BJ (cell line): Measurements from ENCODE around the gene ACOX3. TPM values are rescaled to one million over a fixed set of nuclear protein-coding genes. Genes with fewer than 3 reads are reported as not detected.

ENCODE experiments used
- CTCF ChIA-PET: fragments of 350-600 bp; formaldehyde crosslinking; extraction: SDS; loops from one replicate; lab custom pipeline; 2021; ENCODE audit warnings: antibody characterized with exemption, inconsistent platforms; lab: Yijun Ruan, JAX
- POLR2A ChIA-PET: fragments of 300-600 bp; sonication (Branson Sonifier 250); formaldehyde crosslinking; extraction: SDS; loops from one replicate; lab custom pipeline; 2021; ENCODE audit warnings: antibody characterized with exemption; lab: Charles Lee
- DNase-seq: peaks from one replicate; pipeline ENCODE4 v3.0.0-alpha.2; 2011; ENCODE audit warnings: low read depth
- H3K27me3 ChIP-seq: 2 replicates; pipeline ENCODE4 v1.6.0; 2011; ENCODE audit warnings: low read length; ENCODE audit not compliant: control insufficient read depth, insufficient read depth
- H3K36me3 ChIP-seq: 2 replicates; pipeline ENCODE4 v1.5.1; 2011; ENCODE audit warnings: low read length; ENCODE audit not compliant: control insufficient read depth, insufficient read depth
- H3K4me3 ChIP-seq: 2 replicates; pipeline ENCODE4 v1.5.1; 2011; ENCODE audit warnings: low read depth, mild to moderate bottlenecking, control low read depth, low read length
- polyA plus RNA-seq: library from polyadenylated mRNA; depleted of rRNA; stranded (reverse); fragments of >200 nt; gene quantifications from 2 replicates; pipeline ENCODE4 v1.2.3, GENCODE V29; 2011
- TF ChIP-seq, protein P1 (sequence below): IDR thresholded peaks from 2 replicates; pipeline ENCODE4 v1.5.1; 2011; ENCODE audit warnings: low read depth, mild to moderate bottlenecking, control low read depth, inconsistent platforms, low read length, moderate library complexity; ENCODE audit not compliant: insufficient read depth

Gene ACOX3
- polyA plus RNA-seq, 1 experiment, result 10.2 TPM

DNA sequence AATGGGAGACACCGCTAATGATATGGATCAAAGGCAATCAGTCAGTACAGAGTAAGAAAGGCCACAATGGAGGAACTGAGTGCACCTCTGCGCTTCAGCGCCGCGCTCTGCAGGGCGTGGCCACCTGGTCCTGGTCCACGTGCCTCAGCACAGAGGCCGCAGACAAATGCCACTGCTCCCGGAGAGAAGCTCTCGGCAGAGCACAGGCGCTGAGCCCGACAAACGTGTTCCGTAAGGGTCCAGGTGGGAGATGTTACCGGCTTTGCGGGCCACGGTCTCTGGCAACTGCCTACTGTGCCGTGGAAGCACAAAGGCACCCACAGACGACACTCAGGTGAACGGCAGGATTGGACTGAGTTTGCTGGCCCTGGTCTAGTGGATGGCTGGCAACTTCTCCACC is 68.9 kb downstream of the ACOX3 start:
- Histone ChIP-seq H3K36me3 (no peaks in the 10 kb centered on the region), H3K27me3 (no peaks in the 10 kb centered on the region), H3K4me3 (no peak overlapping the region)
- TF ChIP-seq, protein P1, sequence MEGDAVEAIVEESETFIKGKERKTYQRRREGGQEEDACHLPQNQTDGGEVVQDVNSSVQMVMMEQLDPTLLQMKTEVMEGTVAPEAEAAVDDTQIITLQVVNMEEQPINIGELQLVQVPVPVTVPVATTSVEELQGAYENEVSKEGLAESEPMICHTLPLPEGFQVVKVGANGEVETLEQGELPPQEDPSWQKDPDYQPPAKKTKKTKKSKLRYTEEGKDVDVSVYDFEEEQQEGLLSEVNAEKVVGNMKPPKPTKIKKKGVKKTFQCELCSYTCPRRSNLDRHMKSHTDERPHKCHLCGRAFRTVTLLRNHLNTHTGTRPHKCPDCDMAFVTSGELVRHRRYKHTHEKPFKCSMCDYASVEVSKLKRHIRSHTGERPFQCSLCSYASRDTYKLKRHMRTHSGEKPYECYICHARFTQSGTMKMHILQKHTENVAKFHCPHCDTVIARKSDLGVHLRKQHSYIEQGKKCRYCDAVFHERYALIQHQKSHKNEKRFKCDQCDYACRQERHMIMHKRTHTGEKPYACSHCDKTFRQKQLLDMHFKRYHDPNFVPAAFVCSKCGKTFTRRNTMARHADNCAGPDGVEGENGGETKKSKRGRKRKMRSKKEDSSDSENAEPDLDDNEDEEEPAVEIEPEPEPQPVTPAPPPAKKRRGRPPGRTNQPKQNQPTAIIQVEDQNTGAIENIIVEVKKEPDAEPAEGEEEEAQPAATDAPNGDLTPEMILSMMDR, result no peak
- ChIA-PET CTCF (no interaction called here), POLR2A (no interaction called here)
- DNase-seq, result no peak

DNA sequence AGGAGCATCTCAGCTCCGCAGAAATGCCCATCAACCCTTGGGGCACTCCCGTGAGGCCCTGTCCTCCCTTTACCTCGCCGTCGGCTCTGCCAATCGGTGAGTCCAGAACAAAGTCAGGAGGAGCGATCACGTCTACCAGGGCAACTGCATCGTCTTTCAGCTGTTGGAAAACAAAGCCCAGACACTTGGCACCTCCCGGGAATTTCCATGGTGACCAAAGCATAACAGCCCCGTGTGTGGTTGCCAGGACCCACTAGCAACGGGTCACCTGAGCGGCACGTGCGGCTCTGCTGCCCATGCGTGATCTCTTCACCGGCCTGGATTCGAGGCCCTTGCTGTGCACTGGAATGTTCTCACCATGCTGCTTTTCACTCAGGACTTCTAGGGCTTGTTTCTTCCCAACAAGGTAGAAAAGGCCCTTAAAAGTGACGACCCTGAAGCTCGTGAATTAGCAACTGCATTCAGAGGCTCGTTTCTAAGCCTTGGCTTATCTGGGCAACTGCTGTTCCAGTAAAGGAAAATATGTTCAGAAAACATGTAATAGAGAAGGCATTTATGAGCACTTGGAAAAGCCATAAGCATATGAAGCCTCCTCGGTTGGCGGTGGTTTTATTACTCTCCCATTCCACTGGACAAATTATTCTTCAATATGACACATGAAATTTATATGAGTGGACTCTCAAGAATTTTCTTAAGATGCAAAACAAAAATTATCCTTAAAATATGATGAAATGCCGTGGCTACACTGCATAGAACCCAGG is 69.5 kb downstream of the ACOX3 start:
- TF ChIP-seq, protein P1, result no peak
- H3K27me3 ChIP-seq, result no peaks in the 10 kb centered on the region
- ChIA-PET POLR2A (no interaction called here), CTCF (no interaction called here)
- no peak overlapping the region for H3K4me3 ChIP-seq
- H3K36me3 ChIP-seq, result no peaks in the 10 kb centered on the region
- peak; percentile 41 for DNase-seq

DNA sequence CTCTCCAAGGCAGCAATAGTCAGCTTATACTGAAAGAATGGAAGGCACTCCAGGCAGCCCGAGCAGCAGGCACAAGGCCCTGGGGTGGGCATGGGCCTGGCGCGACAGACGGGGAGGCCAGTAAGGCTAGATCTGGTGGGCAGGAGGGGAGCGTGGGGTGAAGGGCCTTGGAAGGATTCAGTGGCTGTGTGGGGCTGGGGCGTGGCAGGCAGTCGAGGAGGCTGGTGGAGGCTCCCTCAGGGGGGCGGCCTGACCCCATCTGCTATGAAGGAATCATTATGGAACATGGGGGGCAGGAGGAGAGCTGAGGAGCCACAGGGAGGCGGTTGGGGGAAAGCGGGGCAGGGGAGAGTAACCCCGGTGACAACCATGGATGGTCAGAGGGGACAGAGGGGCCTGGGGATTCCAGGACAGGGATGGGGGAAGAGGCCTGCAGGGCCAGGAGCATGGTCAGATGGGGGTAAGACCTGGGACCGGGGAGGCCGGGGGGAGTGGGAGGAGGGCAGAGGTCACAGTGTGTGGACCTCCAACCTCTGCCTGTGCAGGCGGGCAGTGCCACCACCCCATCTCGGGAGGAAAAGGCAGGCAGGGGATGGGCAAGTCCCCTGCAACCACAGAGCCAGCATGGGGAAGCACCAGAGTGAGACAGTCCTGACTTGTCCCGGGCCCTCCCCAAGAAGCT is 70.3 kb downstream of the ACOX3 start:
- CTCF ChIA-PET, result no interaction called here
- POLR2A ChIA-PET, result no interaction called here
- H3K4me3 ChIP-seq, result no peak overlapping the region
- H3K36me3 ChIP-seq, result peaks cover 1% of the 10 kb centered on the region; the same call in 1 of the 2 replicates
- TF ChIP-seq, protein P1, result no peak
- H3K27me3 ChIP-seq, result no peaks in the 10 kb centered on the region
- no peak for DNase-seq

DNA sequence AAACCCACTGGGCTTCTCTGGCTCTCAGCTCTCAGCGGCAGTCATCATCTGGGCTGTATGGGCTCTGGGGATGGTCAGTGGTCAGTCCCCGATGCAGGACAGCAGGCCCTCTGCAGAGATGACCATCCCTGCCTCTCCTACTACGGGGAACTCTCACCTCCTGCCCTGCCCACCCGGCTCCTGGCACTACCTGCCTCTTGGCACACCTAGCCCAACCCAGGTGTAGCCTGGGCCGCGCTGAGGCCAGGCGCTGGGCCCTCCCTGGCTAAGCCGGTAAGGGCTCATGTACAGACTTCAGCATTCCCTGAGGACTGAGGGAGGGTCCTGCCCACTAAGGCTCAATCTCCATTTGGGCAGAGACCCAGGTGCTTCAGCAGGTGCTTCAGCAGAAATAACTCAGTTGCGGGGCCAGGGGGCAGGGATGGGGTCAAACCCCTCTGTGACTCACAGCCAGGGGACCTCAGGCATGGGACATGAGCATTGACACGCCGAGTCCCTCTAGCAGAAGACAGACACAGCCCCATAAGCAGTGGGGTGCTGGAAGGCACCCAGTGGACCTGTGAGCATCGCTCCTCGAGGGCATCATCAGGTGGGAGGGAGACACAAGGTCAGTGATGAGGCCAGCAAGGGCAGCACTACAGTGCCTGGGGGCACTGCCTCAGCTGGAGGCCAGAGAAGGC is 71.0 kb downstream of the ACOX3 start:
- Histone ChIP-seq H3K27me3 (no peaks in the 10 kb centered on the region), H3K36me3 (peaks cover 1% of the 10 kb centered on the region; the same call in 1 of the 2 replicates), H3K4me3 (no peak overlapping the region)
- DNase-seq, result no peak
- TF ChIP-seq, protein P1, result no peak
- ChIA-PET POLR2A (no interaction called here), CTCF (no interaction called here)

DNA sequence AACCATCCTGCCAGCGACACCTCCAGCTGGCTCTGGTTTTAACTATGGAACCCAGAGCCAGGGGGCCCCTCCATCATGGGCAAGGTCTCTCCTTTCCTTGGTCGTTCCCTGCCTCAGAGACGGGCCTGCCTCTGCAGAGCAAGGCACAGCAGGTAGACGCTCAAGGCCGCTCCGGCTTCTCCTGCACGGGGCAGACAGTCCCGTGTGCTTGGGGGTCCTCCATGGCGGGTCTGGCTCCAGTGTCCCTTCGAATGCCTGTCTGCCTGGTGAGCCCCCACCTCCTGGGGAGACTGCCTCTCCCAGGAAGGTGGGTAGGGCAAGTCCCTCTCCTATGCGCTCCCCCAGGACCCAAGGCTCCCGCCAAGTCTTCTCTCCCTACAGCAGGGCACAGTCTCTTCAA is 71.5 kb downstream of the ACOX3 start:
- ChIA-PET CTCF (no interaction called here), POLR2A (no interaction called here)
- TF ChIP-seq, protein P1, result no peak
- DNase-seq, result no peak
- H3K36me3 ChIP-seq, result peaks cover 1% of the 10 kb centered on the region; the same call in 1 of the 2 replicates
- no peak overlapping the region for H3K4me3 ChIP-seq
- H3K27me3 ChIP-seq, result no peaks in the 10 kb centered on the region
